Spleen (tissue), 11 donors: ENCODE data around the gene HOXB9. TPM values are rescaled to one million over a fixed set of nuclear protein-coding genes. Genes with fewer than 3 reads are reported as not detected.

Experiments used
- DNase-seq: peaks from one replicate; pipeline ENCODE4 v3.0.0-alpha.2; 2020
- H3K27ac ChIP-seq, 8 donors: fragments of 200-600 bp; sonication (generic) in 7 of 8; 1 replicate in 4 of 8; 2 replicates in 4 of 8; pipeline versions ENCODE4 v1.5.0 to v1.8.0; 2016 to 2021; ENCODE audit warnings: inconsistent platforms in 4 of 8, mild to moderate bottlenecking in 4 of 8, moderate library complexity in 1 of 8
- H3K27me3 ChIP-seq, 7 donors: fragments of 200-600 bp; sonication (generic) in 6 of 7; replicated peaks in 1 of 7; 1 replicate in 4 of 7; 2 replicates in 3 of 7; pipeline versions ENCODE4 v1.5.0 to v1.8.0; 2016 to 2021; ENCODE audit warnings: inconsistent platforms in 3 of 7, mild to moderate bottlenecking in 1 of 7
- H3K36me3 ChIP-seq, 6 donors: fragments of 200-600 bp; sonication (generic) in 5 of 6; 1 replicate in 4 of 6; 2 replicates in 2 of 6; pipeline versions ENCODE4 v1.5.0 to v1.8.0; 2016 to 2021; ENCODE audit warnings: inconsistent platforms in 2 of 6
- H3K4me1 ChIP-seq, 6 donors: fragments of 200-600 bp; sonication (generic) in 5 of 6; 1 replicate in 3 of 6; 2 replicates in 3 of 6; pipeline versions ENCODE4 v1.5.0 to v1.8.0; 2016 to 2021; ENCODE audit warnings: inconsistent platforms in 3 of 6
- H3K4me3 ChIP-seq, 8 donors: fragments of 200-600 bp; sonication (generic) in 7 of 8; 1 replicate in 4 of 8; 2 replicates in 4 of 8; pipeline versions ENCODE4 v1.5.0 to v1.8.0; 2016 to 2021; ENCODE audit warnings: inconsistent platforms in 4 of 8, mild to moderate bottlenecking in 4 of 8, moderate library complexity in 2 of 8
- H3K9me3 ChIP-seq, 8 donors: fragments of 200-600 bp; sonication (generic) in 7 of 8; 1 replicate in 4 of 8; 2 replicates in 4 of 8; pipeline versions ENCODE4 v1.5.0 to v1.8.0; 2016 to 2021; ENCODE audit warnings: inconsistent platforms in 4 of 8
- CTCF ChIP-seq, 11 experiments: fragments of 200-600 bp in 7 of 11; fragments of 450-650 bp in 4 of 11; sonication (generic) in 4 of 11; IDR thresholded peaks in 8 of 11; conservative IDR thresholded peaks in 3 of 11; 1 replicate in 7 of 11; 2 replicates in 4 of 11; pipeline versions ENCODE4 v1.4.0 to v1.8.0; 2016 to 2021; ENCODE audit warnings: antibody characterized with exemption in 11 of 11, inconsistent platforms in 4 of 11, mild to moderate bottlenecking in 1 of 11
- POLR2A ChIP-seq, 3 donors: fragments of 450-650 bp; IDR thresholded peaks; one replicate each; pipeline ENCODE4 v1.5.1; 2017; ENCODE audit warnings: antibody characterized with exemption in 3 of 3, mild to moderate bottlenecking in 1 of 3
- POLR2AphosphoS5 ChIP-seq, 3 donors: sonication (generic); formaldehyde crosslinking; IDR thresholded peaks; one replicate each; pipeline ENCODE4 v1.5.1; 2017; ENCODE audit warnings: antibody characterized with exemption in 3 of 3
- WGBS, 5 donors: extraction: QIAGEN DNeasy Blood & Tissue Kit in 3 of 5; methylation state at CpG; one replicate each; pipeline versions ENCODE4 v1.1.5 to v1.1.7; 2013 to 2018; 5-methylcytosine and 5-hydroxymethylcytosine counted together
- intact Hi-C: fragments of 100-400 bp; cut with DNase I; formaldehyde crosslinking; loops from one replicate; pipeline ENCODE4 v1.15.0; 2023; ENCODE audit warnings: low total_unique reads
- polyA plus RNA-seq, 3 donors: library from polyadenylated mRNA; stranded (reverse); fragments of 200-250 nt; gene quantifications; one replicate each; pipeline ENCODE4 v1.2.1, GENCODE V29; 2013
- total RNA-seq, 7 donors: library from RNA; depleted of rRNA in 3 of 7; stranded (reverse); fragments of >200 nt in 3 of 7; fragmentation: NEBNext Ultra II Directional in 4 of 7; extraction: Animal tissue kit (Norgen Biotek cat#: 25700) in 4 of 7; gene quantifications; one replicate each; pipeline versions ENCODE4 v1.1.0 to v1.2.1, GENCODE V29; 2016 to 2021
- donor health status: healthy with polysubstance abuse.
- donor health status: DM: no; HTN: no; CAD: no; lungs with moderate emphysema.
- donor health status: DM: no; HTN: no; CAD: no.
- donor health status: Bipolar disorder and iron deficiency.
- donor health status: healthy.
- donor health status: DM: no; HTN: no; CAD: no.
- donor health status: DM: yes; HTN: yes; CAD: no.

Gene HOXB9
- total and polyA plus RNA-seq, 10 donors, result 0.10 to 0.50 (median 0.42) TPM; not detected in 5

GRCh38 chr17:48615047-48615962 is 10.9 kb downstream of the HOXB9 start, which contains the start of gene HOXB8:
TSS of gene HOXB8 (minus strand) at chr17:48615292. CDS start at chr17:48614704, 588 bp downstream.
- intact Hi-C loops, result loop anchor here (10.0 kb wide), 1 partner anchor 461 kb away; no protein-coding TSS in a partner anchor
- Histone ChIP-seq H3K4me1 (peaks cover 21 to 69% (median 56%) of the 10 kb centered on the region in 6 donors), H3K27ac (no peak within 1 kb of the TSS), H3K27me3 (peaks cover 26 to 100% (median 99%) of the 10 kb centered on the region in 7 donors), H3K4me3 (peak within 1 kb of the TSS in 3 of 8 donors; percentile 13 to 49 (median 15)), H3K9me3 (no peaks in the 10 kb centered on the region), H3K36me3 (no peaks in the 10 kb centered on the region)
- no peak for DNase-seq
- TF ChIP-seq CTCF (IDR thresholded peaks at IDR 0.05 in 8 of 11, conservative IDR thresholded peaks at IDR 0.05 in 3 of 11) (no peak), POLR2A (IDR thresholded peaks at IDR 0.05) (no peak), POLR2AphosphoS5 (IDR thresholded peaks at IDR 0.05) (no peak)
- 15 to 19% (median 18%) methylated on average over 41 of the region's 41 CpGs for WGBS, 5 donors

GRCh38 chr17:48613862-48614694 is 12.1 kb downstream of the HOXB9 start:
- Histone ChIP-seq H3K27me3 (peaks cover 21 to 100% (median 99%) of the 10 kb centered on the region in 7 donors), H3K9me3 (no peaks in the 10 kb centered on the region), H3K4me3 (peak overlapping the region in 3 of 8 donors; percentile 13 to 85 (median 15)), H3K27ac (no peak overlapping the region), H3K4me1 (peaks cover 21 to 76% (median 64%) of the 10 kb centered on the region in 6 donors), H3K36me3 (no peaks in the 10 kb centered on the region)
- 2 to 5% (median 4%) methylated on average over 30 to 55 of the region's 55 CpGs for WGBS, 5 donors
- TF ChIP-seq CTCF (IDR thresholded peaks at IDR 0.05 in 8 of 11, conservative IDR thresholded peaks at IDR 0.05 in 3 of 11) (peak in 1 of 11 experiments; percentile 7), POLR2A (IDR thresholded peaks at IDR 0.05) (no peak), POLR2AphosphoS5 (IDR thresholded peaks at IDR 0.05) (peak in 1 of 3 donors; percentile 51)
- intact Hi-C loops, result loop anchor here (10.0 kb wide), 1 partner anchor 459 kb away; no protein-coding TSS in a partner anchor
- DNase-seq, result no peak

- no peaks in the 10 kb centered on the region for H3K36me3 ChIP-seq
- peaks cover 14 to 66% (median 56%) of the 10 kb centered on the region in 6 donors for H3K4me1 ChIP-seq
- H3K9me3 ChIP-seq, result no peaks in the 10 kb centered on the region
- no peak overlapping the region for H3K27ac ChIP-seq
- DNase-seq, result peak; percentile 47
- peaks cover 19 to 100% (median 92%) of the 10 kb centered on the region in 7 donors for H3K27me3 ChIP-seq
- H3K4me3 ChIP-seq, result peak overlapping the region in 6 of 8 donors; percentile 17 to 85 (median 63)
- intact Hi-C loops, result loop anchor here (10.0 kb wide), 1 partner anchor 458 kb away; no protein-coding TSS in a partner anchor
- no peak for TF ChIP-seq POLR2A (IDR thresholded peaks at IDR 0.05)
- no peak for TF ChIP-seq POLR2AphosphoS5 (IDR thresholded peaks at IDR 0.05)
- peak in 6 of 11 experiments; percentile 8 to 54 (median 26) for TF ChIP-seq CTCF (IDR thresholded peaks at IDR 0.05 in 8 of 11, conservative IDR thresholded peaks at IDR 0.05 in 3 of 11)
- 1 to 3% (median 2%) methylated on average over 47 to 67 of the region's 67 CpGs for WGBS, 5 donors
Observed at GRCh38 chr17:48612854-48613691, 13.1 kb downstream of the HOXB9 start.
